ENCODE data around the gene TCP11.

Gene TCP11

DNA sequence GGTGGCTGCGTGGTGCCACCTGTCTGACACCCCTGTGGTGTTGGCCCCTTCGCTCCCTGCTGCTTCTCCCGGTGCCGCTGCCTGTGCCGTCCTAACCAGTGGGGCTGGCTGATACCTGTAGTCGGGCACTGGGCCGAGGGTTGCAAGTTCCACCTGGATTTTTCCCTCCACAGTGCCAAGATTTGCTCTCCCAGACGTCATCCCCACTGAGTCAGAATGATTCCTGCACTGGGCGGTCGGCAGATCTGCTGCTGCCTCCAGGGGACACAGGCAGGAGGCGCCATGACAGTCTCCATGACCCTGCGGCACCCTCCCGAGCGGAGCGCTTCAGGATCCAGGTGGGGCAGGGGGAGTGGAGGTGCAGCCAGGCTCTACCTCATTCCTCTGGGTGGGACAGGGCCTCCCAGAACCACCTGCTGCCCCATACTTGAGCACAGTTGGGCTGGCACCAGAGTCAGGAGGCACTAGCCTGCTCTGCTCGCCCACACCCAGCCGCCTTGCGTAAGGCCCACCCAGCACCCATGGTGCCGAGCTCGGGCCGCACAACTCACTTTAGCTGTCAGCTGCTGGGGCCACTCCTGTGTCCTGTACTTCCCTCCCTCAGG is 60.2 kb downstream of the TCP11 start (continued):
- TF ChIP-seq PPARA (CRISPR knock-in tag; IDR thresholded peaks at IDR 0.05; ENCODE audit: borderline replicate concordance) (no peak), ZC3H10 (CRISPR knock-in tag; IDR thresholded peaks at IDR 0.05) (no peak), ZNF565 (CRISPR knock-in tag; conservative IDR thresholded peaks at IDR 0.05; ENCODE audit: low read depth) (no peak), TCF4 (CRISPR knock-in tag; IDR thresholded peaks at IDR 0.05; ENCODE audit: borderline replicate concordance) (no peak), ZNF8 (CRISPR knock-in tag; IDR thresholded peaks at IDR 0.05) (no peak), TOX (CRISPR knock-in tag; IDR thresholded peaks at IDR 0.05; ENCODE audit: borderline replicate concordance) (no peak)

DNA sequence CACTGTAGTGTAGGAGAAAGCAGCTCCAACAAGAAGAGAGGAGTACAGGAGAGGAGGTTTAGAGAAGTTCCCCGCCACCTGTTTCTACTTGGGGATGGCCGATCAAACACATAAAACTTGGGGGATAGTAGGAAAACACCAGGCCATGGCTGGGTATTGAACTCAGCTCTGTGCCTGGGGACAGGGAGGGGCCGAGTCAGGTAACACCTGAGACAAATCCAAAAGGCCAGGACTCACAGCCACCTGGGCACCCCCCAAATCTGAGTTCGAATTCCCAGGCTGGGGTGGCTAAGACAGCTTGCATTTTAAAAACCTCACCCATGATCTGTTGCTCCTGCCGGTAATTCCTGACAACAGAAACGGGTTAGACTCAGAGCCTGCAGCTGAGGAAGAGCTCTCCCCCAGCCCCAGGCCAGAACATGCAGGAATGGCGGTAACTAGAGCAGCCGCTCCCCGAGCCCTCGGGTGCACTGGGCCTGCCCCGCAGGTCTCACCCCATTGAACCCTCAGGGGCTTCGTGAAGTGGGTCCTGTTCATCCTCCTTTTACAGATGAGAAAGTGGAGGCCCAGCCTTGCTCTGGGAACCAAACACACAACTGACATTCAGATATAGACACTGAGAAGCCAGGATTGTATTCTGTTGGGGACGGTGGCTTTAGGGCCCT is 61.0 kb downstream of the TCP11 start:
- ATAC-seq: no peak
- TF ChIP-seq, protein P1, sequence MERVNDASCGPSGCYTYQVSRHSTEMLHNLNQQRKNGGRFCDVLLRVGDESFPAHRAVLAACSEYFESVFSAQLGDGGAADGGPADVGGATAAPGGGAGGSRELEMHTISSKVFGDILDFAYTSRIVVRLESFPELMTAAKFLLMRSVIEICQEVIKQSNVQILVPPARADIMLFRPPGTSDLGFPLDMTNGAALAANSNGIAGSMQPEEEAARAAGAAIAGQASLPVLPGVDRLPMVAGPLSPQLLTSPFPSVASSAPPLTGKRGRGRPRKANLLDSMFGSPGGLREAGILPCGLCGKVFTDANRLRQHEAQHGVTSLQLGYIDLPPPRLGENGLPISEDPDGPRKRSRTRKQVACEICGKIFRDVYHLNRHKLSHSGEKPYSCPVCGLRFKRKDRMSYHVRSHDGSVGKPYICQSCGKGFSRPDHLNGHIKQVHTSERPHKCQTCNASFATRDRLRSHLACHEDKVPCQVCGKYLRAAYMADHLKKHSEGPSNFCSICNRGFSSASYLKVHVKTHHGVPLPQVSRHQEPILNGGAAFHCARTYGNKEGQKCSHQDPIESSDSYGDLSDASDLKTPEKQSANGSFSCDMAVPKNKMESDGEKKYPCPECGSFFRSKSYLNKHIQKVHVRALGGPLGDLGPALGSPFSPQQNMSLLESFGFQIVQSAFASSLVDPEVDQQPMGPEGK (CRISPR knock-in tag; IDR thresholded peaks at IDR 0.05; ENCODE audit: borderline replicate concordance): no peak

DNA sequence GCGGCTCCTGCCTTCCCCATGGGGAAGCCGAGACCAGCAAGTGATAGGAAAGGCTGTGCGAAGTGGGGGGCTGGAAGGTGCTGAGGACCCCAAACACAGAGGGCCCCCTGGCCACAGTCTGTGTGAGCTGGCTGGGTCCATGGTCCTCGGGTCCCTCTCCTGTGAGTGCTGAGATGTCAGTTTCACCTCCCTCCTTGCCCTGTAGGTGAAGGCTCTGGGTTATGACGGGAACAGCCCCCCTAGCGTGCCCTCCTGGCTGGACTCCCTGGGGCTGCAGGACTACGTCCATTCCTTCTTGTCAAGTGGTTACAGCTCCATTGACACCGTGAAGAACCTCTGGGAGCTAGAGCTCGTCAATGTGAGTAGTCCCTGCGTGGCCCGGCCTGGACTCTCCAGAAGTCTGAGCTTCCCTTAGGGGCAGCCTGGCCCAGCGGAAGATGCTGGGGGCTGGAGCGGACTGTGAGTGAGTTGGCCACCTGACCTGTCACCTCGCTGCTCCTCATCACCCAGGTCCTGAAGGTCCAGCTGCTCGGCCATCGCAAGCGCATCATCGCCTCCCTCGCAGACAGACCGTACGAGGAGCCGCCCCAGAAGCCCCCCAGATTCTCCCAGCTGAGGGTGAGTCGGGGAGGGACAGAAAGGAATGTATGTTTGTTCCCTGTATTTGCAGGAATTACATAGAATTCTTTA is 61.7 kb downstream of the TCP11 start:
- no peak for TF ChIP-seq ARNTL (CRISPR knock-in tag; IDR thresholded peaks at IDR 0.05; ENCODE audit: borderline replicate concordance, low read depth)
- no peak for TF ChIP-seq ZFP3 (CRISPR knock-in tag; IDR thresholded peaks at IDR 0.05)
- TF ChIP-seq, protein P1 (CRISPR knock-in tag; IDR thresholded peaks at IDR 0.05; ENCODE audit: borderline replicate concordance): no peak
- no peak for TF ChIP-seq ZNF70 (CRISPR knock-in tag; IDR thresholded peaks at IDR 0.05)
- TF ChIP-seq BACH2 (CRISPR knock-in tag; IDR thresholded peaks at IDR 0.05; ENCODE audit: borderline replicate concordance): no peak
- TF ChIP-seq, protein P2, sequence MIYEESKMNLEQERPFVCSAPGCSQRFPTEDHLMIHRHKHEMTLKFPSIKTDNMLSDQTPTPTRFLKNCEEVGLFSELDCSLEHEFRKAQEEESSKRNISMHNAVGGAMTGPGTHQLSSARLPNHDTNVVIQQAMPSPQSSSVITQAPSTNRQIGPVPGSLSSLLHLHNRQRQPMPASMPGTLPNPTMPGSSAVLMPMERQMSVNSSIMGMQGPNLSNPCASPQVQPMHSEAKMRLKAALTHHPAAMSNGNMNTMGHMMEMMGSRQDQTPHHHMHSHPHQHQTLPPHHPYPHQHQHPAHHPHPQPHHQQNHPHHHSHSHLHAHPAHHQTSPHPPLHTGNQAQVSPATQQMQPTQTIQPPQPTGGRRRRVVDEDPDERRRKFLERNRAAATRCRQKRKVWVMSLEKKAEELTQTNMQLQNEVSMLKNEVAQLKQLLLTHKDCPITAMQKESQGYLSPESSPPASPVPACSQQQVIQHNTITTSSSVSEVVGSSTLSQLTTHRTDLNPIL (CRISPR knock-in tag; IDR thresholded peaks at IDR 0.05; ENCODE audit: low read depth): no peak
- ATAC-seq: no peak

DNA sequence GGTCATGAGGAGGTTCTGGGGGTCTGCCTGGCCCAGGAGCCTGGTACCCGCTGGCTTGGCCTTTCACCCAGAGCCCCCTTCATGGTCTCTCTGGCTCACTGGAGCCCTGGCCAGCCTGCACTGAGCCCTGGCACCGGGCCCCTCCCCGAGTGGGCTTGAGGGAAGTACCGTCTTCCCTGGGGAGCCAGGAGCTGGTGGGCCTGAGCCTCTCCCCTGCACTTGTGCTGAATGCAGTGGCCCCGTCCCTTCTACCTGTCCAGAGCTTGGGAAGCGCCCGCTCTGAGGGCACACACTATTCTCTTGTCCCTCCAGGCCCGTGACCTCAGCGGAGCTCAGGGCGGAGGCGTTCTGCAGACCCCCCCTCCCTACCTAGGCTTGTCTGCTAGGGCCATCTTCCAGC is 62.2 kb downstream of the TCP11 start:
- ATAC-seq: no peak
- TF ChIP-seq, protein P3, sequence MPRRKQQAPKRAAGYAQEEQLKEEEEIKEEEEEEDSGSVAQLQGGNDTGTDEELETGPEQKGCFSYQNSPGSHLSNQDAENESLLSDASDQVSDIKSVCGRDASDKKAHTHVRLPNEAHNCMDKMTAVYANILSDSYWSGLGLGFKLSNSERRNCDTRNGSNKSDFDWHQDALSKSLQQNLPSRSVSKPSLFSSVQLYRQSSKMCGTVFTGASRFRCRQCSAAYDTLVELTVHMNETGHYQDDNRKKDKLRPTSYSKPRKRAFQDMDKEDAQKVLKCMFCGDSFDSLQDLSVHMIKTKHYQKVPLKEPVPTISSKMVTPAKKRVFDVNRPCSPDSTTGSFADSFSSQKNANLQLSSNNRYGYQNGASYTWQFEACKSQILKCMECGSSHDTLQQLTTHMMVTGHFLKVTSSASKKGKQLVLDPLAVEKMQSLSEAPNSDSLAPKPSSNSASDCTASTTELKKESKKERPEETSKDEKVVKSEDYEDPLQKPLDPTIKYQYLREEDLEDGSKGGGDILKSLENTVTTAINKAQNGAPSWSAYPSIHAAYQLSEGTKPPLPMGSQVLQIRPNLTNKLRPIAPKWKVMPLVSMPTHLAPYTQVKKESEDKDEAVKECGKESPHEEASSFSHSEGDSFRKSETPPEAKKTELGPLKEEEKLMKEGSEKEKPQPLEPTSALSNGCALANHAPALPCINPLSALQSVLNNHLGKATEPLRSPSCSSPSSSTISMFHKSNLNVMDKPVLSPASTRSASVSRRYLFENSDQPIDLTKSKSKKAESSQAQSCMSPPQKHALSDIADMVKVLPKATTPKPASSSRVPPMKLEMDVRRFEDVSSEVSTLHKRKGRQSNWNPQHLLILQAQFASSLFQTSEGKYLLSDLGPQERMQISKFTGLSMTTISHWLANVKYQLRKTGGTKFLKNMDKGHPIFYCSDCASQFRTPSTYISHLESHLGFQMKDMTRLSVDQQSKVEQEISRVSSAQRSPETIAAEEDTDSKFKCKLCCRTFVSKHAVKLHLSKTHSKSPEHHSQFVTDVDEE (CRISPR knock-in tag; IDR thresholded peaks at IDR 0.05): no peak
- TF ChIP-seq ESRRG (CRISPR knock-in tag; IDR thresholded peaks at IDR 0.05) (no peak), TCF4 (CRISPR knock-in tag; IDR thresholded peaks at IDR 0.05; ENCODE audit: borderline replicate concordance) (no peak), TOX (CRISPR knock-in tag; IDR thresholded peaks at IDR 0.05; ENCODE audit: borderline replicate concordance) (no peak), ISL1 (CRISPR knock-in tag; IDR thresholded peaks at IDR 0.05) (no peak), ARNTL (CRISPR knock-in tag; IDR thresholded peaks at IDR 0.05; ENCODE audit: borderline replicate concordance, low read depth) (no peak), RARB (CRISPR knock-in tag; IDR thresholded peaks at IDR 0.05) (no peak), ZFP30 (CRISPR knock-in tag; IDR thresholded peaks at IDR 0.05) (no peak), ZC3H10 (CRISPR knock-in tag; IDR thresholded peaks at IDR 0.05) (no peak), GLIS3 (CRISPR knock-in tag; IDR thresholded peaks at IDR 0.05) (no peak), ZNF565 (CRISPR knock-in tag; conservative IDR thresholded peaks at IDR 0.05; ENCODE audit: low read depth) (no peak), CSDC2 (CRISPR knock-in tag; IDR thresholded peaks at IDR 0.05) (no peak), PPARA (CRISPR knock-in tag; IDR thresholded peaks at IDR 0.05; ENCODE audit: borderline replicate concordance) (no peak), ZFP3 (CRISPR knock-in tag; IDR thresholded peaks at IDR 0.05) (no peak), ZNF70 (CRISPR knock-in tag; IDR thresholded peaks at IDR 0.05) (no peak)
- TF ChIP-seq, protein P4, sequence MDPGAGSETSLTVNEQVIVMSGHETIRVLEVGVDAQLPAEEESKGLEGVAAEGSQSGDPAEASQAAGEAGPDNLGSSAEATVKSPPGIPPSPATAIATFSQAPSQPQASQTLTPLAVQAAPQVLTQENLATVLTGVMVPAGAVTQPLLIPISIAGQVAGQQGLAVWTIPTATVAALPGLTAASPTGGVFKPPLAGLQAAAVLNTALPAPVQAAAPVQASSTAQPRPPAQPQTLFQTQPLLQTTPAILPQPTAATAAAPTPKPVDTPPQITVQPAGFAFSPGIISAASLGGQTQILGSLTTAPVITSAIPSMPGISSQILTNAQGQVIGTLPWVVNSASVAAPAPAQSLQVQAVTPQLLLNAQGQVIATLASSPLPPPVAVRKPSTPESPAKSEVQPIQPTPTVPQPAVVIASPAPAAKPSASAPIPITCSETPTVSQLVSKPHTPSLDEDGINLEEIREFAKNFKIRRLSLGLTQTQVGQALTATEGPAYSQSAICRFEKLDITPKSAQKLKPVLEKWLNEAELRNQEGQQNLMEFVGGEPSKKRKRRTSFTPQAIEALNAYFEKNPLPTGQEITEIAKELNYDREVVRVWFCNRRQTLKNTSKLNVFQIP (CRISPR knock-in tag; IDR thresholded peaks at IDR 0.05; ENCODE audit: borderline replicate concordance, low read depth): no peak
- TF ChIP-seq, protein P5, sequence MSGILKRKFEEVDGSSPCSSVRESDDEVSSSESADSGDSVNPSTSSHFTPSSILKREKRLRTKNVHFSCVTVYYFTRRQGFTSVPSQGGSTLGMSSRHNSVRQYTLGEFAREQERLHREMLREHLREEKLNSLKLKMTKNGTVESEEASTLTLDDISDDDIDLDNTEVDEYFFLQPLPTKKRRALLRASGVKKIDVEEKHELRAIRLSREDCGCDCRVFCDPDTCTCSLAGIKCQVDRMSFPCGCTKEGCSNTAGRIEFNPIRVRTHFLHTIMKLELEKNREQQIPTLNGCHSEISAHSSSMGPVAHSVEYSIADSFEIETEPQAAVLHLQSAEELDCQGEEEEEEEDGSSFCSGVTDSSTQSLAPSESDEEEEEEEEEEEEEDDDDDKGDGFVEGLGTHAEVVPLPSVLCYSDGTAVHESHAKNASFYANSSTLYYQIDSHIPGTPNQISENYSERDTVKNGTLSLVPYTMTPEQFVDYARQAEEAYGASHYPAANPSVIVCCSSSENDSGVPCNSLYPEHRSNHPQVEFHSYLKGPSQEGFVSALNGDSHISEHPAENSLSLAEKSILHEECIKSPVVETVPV (CRISPR knock-in tag; IDR thresholded peaks at IDR 0.05): no peak
